Esophagus muscularis mucosa (tissue), 3 donors: Measurements from ENCODE around the gene INTS7.

Source experiments
- CTCF ChIP-seq, 3 experiments: fragments of 200-600 bp in 2 of 3; fragments of 450-650 bp in 1 of 3; sonication (generic) in 2 of 3; IDR thresholded peaks; one replicate each; pipeline ENCODE4 v1.5.1; 2017 to 2019; ENCODE audit warnings: antibody characterized with exemption in 3 of 3, mild to moderate bottlenecking in 2 of 3, moderate library complexity in 1 of 3
- EP300 ChIP-seq: sonication (generic); formaldehyde crosslinking; IDR thresholded peaks from one replicate; pipeline ENCODE4 v1.6.1; 2017; ENCODE audit warnings: antibody characterized with exemption

GRCh38 chr1:211948377-211948776 lies 87.0 kb downstream of the INTS7 start:
- TF ChIP-seq CTCF (IDR thresholded peaks at IDR 0.05), result no peak
- no peak for TF ChIP-seq EP300
